GM08714 (cell line): Measurements from ENCODE around the gene MMD.
"Not testable (repeated sequence)": the region's sequence is repeated elsewhere in the genome, so short reads cannot be mapped to it uniquely, and the experiment has no call there.

Experiments used
- H3K4me3 ChIP-seq: fragments of 200-500 bp; sonication (Bioruptor generic); 2 replicates; pipeline ENCODE4 v1.5.1; 2014; ENCODE audit warnings: mild to moderate bottlenecking, low read length, inconsistent platforms
- ZNF274 ChIP-seq: IDR thresholded peaks from 2 replicates; pipeline ENCODE4 v1.6.1; 2012; ENCODE audit warnings: mild to moderate bottlenecking, low read depth, low read length

MMD gene, protein sequence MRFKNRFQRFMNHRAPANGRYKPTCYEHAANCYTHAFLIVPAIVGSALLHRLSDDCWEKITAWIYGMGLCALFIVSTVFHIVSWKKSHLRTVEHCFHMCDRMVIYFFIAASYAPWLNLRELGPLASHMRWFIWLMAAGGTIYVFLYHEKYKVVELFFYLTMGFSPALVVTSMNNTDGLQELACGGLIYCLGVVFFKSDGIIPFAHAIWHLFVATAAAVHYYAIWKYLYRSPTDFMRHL

DNA sequence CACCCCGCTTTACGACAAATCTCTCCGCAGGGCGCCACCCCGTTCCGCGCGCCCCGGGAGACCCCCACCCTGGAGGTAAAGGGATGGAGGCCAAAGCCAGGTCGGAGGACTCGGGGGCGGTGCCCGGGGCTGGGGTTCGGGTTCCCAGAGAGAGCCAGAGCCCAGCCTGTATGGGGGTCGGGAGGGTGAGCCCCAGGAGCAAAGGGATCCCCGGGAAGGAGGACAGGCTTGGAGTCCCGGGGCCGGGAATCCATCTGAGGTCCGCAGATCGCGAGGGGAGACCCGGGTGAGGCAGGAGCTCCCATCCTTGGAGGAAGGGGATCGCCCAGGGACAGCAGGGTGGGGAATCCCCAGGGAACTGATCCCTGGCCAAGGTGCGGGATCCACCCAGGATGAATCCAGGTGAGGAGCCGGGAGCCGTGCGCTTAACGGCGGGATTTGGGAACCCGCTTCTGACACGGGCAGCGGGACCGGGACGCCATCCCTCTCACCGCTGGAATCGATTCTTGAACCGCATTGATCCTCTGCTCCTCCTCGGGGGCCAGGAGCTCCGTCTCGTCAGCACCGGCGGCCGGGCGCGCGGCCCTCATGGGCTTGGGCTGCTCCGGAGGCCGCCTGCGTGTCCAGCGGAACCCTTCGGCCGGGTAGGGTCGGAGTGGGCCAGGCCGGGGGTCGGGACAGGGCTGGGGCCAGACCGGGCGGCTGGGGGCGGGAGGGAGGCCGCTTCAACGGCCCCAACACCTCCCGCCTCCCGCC, at the start of gene MMD:
TSS of gene MMD (minus strand) at position 657 of the 756 bp plus-strand sequence. CDS start at position 517, 140 bp downstream.
- TF ChIP-seq ZNF274 = no peak
- H3K4me3 ChIP-seq = peak within 1 kb of the TSS; percentile 94

DNA sequence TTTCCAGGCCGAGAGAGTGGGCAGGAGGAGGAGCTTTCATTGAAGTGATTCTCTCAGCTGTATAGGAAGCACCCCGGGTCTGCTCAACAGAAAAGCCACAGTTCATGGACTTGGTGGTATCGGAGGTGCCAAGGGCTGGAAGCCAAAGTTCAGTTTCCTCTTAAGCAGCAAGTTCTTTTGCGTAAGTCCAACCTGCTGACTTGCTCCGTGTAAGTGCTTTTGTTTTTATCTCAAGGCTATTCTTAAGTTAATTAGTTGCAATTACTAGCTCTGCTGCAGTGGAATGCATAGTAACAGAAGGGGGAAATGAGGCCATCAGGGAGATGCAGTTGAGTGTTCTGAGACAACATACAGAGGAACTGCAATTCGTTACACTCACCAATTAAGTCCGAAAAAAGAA, 45.0 kb upstream of the MMD start:
- TF ChIP-seq ZNF274 = no peak
- H3K4me3 ChIP-seq = no peak overlapping the region

DNA sequence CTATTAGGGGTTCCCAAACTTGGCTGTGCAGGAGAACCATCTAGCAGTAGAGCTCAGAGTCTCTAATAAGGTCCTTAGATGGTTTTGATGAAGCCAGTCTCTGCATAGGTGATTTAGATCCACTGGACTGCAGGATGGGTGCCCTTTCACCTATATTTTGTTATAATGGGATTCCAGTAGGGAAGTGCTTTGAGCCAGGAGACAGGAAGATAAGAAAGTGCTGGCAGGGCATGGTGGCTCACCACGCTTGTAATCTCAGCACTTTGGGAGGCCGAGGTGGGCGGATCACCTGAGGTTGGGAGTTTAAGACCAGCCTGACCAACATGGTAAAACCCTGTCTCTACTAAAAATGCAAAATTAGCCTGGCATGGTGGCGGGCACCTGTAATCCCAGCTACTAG, 44.1 kb upstream of the MMD start:
- not testable (repeated sequence) for H3K4me3 ChIP-seq

DNA sequence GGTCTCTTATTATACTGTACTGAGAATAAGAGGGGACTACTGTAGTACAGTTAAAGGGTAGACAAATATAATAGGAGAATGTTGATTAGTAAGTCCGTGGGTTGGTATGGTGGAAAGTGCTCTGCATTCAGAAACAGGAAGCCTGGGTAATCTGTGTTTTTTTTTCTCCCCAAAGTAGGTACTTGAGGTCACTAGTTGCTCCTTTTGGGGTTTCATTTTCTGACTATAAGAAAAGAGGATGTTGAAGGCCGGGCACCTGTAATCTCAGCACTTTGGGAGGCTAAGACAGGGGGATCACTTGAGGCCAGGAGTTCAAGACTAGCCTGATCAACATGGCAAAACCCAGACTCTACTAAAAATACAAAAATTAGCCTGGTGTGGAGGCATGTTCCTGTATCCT, 42.0 kb upstream of the MMD start:
- no peak overlapping the region; the same call in 1 of the 2 replicates for H3K4me3 ChIP-seq
- no peak for TF ChIP-seq ZNF274

DNA sequence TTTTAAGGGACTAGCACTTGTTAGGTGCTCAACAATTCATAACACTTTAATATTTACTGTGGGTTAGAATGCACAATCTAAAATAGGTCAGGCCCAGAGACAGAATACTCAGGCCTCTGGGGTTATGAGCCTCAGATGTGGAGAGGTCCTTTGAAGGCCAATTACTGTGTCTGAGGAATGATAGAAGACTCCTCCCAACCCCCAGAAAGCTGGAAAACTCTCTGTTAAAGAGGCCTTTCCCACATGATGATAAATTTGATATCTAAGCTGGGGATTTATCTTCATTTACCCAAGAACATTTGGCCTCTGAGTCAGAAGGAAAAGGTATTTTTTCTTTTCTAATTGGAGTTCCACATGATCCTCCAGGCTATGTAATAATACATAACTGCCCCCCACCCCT, 41.1 kb upstream of the MMD start:
- H3K4me3 ChIP-seq = no peak overlapping the region
- no peak for TF ChIP-seq ZNF274

DNA sequence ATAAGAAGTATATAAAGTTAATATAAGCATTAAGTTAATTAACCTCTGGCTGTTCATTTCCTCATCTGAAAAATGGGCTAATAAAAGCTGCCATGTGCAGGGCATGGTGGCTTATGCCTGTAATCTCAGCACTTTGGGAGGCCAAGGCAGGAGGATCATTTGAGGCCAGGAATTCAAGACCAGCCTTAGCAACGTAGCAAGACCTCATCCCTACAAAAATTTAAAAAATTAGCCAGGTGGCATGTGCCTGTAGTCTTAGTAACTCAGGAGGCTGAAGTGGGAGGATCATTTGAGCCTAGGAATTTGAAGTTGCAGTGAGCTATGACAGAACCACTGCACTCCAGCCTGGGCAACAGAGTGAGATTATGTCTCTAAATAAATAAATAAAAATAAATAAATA, 40.6 kb upstream of the MMD start:
- TF ChIP-seq ZNF274 = no peak
- H3K4me3 ChIP-seq = no peak overlapping the region

DNA sequence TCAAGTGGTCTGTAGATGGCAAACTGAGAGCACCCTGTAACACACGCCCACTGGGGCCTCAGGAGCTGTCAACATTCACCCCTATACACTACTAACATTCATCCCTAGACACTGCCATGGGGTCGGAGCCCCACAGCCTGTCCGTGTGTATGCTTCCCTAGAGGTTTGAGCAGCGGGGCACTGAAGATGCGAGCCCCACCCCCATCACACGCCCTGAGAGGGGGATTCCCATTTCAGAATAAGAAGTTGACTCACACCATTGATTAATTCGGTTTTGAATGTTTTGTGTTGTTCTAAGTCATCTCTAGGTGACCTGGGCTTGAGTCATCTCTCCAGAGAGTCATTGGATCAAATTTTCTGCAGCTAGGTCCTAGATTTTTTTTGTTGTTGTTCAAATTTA, 37.3 kb upstream of the MMD start:
- TF ChIP-seq ZNF274 = no peak
- no peak overlapping the region for H3K4me3 ChIP-seq

DNA sequence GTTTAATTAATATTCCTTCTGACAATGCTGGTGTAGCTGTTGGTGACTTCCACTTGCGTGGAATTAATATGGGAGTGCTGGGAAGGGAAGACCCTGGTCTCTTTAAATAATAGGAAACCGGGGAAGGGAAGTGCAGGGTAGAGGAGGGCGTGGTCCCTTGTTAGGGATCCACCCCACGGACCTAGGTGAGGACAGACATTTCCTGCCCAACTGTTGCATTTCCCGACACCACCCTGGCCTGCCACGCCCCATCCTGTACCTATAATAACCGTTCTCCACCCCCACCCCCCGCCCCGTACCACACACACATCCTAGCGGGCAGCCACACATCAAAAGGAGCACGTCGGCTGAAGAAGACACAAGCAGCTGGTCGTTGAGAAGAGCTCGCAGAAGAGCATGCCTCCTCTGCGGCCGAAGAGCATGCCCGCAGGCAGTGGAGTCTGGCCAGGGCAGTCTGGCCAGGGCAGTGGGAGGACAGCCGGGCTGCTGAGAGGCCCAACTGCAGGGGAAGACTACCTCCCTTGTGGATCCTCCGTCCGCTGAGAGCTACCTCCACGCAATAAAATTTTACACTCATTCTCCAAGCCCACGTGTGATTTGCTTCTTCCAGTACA, 36.8 kb upstream of the MMD start:
- H3K4me3 ChIP-seq = no peak overlapping the region
- no peak for TF ChIP-seq ZNF274

DNA sequence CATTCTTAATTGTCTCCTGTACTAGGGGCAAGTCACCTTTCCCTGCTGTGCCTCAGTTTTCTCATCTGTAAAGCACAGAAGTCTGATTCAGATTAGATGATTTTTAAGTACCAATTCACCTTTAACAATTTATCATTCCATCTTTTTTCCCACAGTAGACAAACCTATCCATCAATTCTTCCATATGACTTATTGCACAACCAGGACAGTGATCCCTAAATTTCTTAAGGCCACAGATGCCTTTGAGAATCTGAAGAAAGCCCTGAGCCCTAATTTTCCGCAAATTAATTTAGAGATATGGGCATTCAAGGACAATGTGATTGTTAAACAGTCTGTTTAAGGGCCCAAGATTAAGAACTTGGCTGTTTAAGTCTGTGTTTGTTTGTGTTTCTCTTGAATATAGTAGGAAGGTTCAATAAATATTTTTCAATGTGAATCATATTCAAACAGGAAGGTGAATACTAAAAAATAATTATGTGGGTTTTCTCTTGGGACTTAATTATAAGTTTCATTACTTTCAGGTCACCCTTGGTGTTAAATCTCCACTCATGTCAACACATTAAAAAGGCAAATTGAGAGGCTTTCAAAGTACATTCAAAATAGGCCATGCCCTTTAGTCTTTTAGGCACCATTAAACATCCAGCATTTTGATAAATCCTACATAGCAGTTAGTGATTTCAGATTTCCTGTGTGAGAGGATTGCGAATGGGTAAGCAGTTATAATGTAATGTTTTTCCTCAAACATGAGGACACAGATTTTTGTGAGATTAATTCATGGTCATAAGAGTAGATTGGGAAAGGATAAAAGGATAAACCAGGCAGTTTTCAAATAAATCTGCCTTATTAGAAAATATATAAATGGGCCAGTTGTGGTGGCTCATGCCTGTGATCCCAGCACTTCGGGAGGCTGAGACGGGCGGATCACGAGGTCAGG, 34.9 kb upstream of the MMD start:
- H3K4me3 ChIP-seq = no peak overlapping the region
- TF ChIP-seq ZNF274 = no peak

DNA sequence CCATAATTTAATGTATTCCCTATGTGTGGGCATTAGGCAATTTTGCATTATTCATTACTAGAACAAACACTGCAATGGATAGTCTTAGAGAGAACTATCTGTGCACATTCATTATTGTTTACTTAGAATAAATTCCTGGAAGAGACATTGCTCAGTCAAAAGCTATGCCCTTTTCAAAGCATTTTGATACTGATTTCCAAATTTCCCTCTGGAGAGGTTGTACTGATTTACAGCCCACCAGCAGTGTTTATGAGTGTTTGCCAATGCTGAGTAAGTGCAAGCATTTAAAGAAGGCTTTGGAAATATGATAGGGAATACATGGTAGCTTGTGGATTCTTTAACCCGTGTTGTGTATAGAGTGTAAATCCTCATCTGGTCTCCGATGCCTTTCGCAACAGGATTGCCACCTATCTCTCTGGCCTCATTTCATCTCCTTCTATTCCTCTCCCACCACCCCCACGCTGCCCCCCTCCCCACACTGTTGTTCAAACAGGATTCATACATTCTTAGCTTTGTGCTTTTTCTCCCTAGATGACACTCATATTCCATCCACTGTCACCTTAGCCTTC, 33.4 kb upstream of the MMD start:
- no peak for TF ChIP-seq ZNF274
- no peak overlapping the region for H3K4me3 ChIP-seq

DNA sequence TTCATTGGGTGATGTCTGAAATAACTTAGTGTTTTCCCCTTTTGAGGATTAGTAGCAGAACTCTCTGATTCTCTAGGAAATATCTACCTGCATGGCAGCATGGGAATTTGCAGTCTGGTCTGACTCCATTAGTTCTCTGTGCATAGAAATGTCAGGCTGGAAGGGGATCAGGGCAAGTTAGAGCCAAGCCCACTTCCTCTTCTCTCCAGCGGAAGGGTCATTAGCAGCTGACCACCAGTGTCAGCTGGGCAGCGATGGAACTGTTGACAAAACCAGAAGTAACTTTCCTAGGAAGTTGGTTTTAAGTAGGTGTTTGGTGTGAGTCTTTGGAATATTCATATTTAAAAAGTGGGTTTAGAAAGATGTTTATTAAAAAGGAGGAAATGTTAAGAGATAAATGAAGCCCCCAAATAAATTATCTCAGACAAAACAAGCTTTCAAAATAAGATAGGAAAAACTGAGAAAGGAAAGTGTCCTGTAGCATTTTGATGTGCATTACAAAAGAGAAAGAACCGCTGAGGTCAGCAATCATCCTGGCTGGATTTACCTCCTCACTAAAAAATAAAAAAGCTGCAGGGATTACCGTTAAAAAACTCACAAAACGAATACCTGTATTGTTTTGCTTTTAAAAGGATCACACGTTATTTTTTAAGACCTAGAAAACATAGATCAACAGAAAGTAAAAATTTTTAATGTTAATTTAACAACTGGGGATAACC, 32.4 kb upstream of the MMD start:
- TF ChIP-seq ZNF274 = no peak
- no peak overlapping the region for H3K4me3 ChIP-seq

DNA sequence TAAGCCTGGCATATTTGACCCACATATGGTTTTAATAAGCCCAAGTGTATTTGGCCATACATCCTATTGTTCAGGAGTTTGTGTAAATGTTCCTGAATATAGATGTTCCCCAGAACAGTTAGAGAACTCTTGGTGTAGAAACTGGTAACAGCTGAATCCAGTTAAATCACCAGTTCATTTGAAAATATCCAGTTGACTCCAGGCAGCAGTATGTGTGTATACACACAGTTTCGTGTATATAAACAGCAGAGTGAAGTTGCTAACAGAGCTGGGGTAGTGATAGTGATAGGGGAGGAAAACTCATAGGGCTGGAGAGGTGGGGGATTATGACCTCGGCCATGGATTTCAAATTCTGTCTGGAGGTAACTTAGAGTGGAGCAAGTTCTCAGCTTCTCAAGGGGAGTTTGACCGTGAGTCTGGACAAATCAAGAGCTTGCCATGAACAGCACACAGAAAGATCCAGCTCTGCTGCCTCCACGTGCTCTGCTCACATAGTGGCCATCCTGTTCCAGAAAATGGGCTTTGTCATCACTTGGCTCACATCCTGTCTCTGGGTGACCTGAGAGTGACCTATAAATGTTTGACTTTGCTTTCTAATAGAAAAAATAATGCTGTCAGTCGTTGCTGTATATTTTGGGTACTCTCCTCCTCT, 30.6 kb upstream of the MMD start:
- no peak for TF ChIP-seq ZNF274
- H3K4me3 ChIP-seq = no peak overlapping the region

DNA sequence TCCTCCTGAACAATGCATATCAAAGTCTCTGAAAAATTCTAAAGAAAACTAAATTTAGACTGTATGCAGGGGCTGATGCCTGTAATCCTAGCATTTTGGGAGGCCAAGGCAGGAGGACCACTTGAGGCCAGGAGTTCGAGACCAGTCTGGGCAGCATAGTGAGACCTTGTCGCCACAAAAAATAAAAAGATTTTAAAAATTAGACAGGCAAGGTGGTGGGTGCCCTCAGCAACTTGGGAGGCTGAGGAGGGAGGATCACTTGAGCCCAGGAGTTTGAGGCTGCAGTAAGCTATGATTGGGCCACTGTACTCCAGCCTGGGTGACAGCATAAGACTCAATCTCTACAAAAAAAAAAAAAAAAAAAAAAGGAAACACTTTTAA, 30.1 kb upstream of the MMD start:
- no peak overlapping the region for H3K4me3 ChIP-seq
- no peak for TF ChIP-seq ZNF274
